Endodermal cell (in vitro differentiated cells): ENCODE data around the gene PELI3. TPM values are rescaled to one million over a fixed set of nuclear protein-coding genes. Genes with fewer than 3 reads are reported as not detected.

Experiments used
- DNase-seq: peaks from one replicate; pipeline ENCODE4 v3.0.0-alpha.2; 2017
- H3K27ac ChIP-seq: 2 replicates; pipeline ENCODE4 v1.5.1; 2013; ENCODE audit warnings: mild to moderate bottlenecking, low read depth, low read length, moderate library complexity
- H3K27me3 ChIP-seq: 2 replicates; pipeline ENCODE4 v1.6.1; 2013; ENCODE audit warnings: mild to moderate bottlenecking, low read length, moderate library complexity; ENCODE audit not compliant: insufficient read depth, control insufficient read depth, poor library complexity, severe bottlenecking
- H3K36me3 ChIP-seq: 2 replicates; pipeline ENCODE4 v1.7.0; 2013; ENCODE audit warnings: mild to moderate bottlenecking, low read length, moderate library complexity; ENCODE audit not compliant: control insufficient read depth, insufficient read depth
- H3K4me1 ChIP-seq: one replicate; pipeline ENCODE4 v1.7.0; 2013; ENCODE audit warnings: low read length; ENCODE audit not compliant: control insufficient read depth, insufficient read depth
- H3K4me3 ChIP-seq: 2 replicates; pipeline ENCODE4 v1.5.1; 2013; ENCODE audit warnings: mild to moderate bottlenecking, low read length, moderate library complexity
- H3K9ac ChIP-seq: 2 replicates; pipeline ENCODE4 v1.6.1; 2013; ENCODE audit warnings: mild to moderate bottlenecking, low read length, moderate library complexity; ENCODE audit not compliant: poor library complexity, severe bottlenecking; ENCODE audit errors: extremely low read depth
- H3K9me3 ChIP-seq: 2 replicates; pipeline ENCODE4 v1.6.1; 2013; ENCODE audit warnings: mild to moderate bottlenecking, low read length, moderate library complexity; ENCODE audit not compliant: control insufficient read depth
- H3K27ac Mint-ChIP-seq: 2 replicates; pipeline ENCODE4 v1.8.0; 2020; ENCODE audit warnings: mixed read lengths
- H3K27me3 Mint-ChIP-seq: 2 replicates; pipeline ENCODE4 v1.8.0; 2021; ENCODE audit warnings: mild to moderate bottlenecking, mixed read lengths; ENCODE audit not compliant: insufficient read depth
- H3K36me3 Mint-ChIP-seq: 2 replicates; pipeline ENCODE4 v1.8.0; 2020; ENCODE audit warnings: low read depth, mixed read lengths
- H3K4me1 Mint-ChIP-seq: 2 replicates; pipeline ENCODE4 v1.8.0; 2020; ENCODE audit warnings: mixed read lengths
- H3K4me3 Mint-ChIP-seq: 2 replicates; pipeline ENCODE4 v1.8.0; 2020; ENCODE audit warnings: mild to moderate bottlenecking, moderate library complexity, mixed read lengths
- H3K9me3 Mint-ChIP-seq: 2 replicates; pipeline ENCODE4 v1.8.0; 2020; ENCODE audit warnings: mild to moderate bottlenecking, mixed read lengths
- CTCF ChIP-seq: fragments of 200-600 bp; sonication (generic); conservative IDR thresholded peaks from 2 replicates; pipeline ENCODE4 v1.5.0; 2021; ENCODE audit warnings: antibody characterized with exemption, mild to moderate bottlenecking
- WGBS, 2 experiments: methylation state at CpG; one replicate each; pipeline versions ENCODE4 v1.1.5 to v1.1.7; 2013; ENCODE audit warnings: missing lambda C conversion rate in 2 of 2, mixed read lengths in 1 of 2; ENCODE audit not compliant: insufficient coverage in 1 of 2, insufficient read length in 1 of 2; 5-methylcytosine and 5-hydroxymethylcytosine counted together
- total RNA-seq, 2 donors: library from RNA; stranded (reverse); fragmentation: NEBNext Ultra II Directional in 1 of 2; extraction: Animal tissue kit (Norgen Biotek cat#: 25700) in 1 of 2; gene quantifications; 2 replicates in 1 of 2; 3 replicates in 1 of 2; pipeline ENCODE4 v1.2.1, GENCODE V29; 2021

Gene PELI3
- total RNA-seq, 2 donors from 2014 or later = 9.0 to 12.4 TPM

DNA sequence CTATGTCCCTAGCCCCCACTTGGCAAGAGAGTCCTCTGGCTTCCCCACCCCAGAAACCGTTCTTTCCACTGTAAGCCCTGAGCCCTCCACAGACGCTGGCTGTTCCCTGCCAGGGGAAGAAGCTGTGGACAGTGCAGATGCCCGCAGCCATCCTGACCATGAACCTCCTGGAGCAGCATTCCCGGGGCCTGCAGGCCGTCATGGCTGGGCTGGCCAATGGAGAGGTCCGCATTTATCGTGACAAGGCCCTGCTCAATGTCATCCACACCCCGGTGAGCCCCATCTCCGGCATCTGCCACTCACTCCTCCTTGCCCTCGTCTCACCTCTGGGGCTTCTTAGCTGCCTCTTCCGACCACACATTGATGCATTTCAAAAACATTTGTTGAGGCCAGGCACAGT, 56.9 kb downstream of the PELI3 start:
- no peaks in the 10 kb centered on the region for H3K4me1 ChIP-seq
- no peak overlapping the region for H3K27ac ChIP-seq
- H3K36me3 ChIP-seq = peaks cover 36% of the 10 kb centered on the region
- Mint-ChIP-seq H3K36me3 (peaks cover 56% of the 10 kb centered on the region), H3K27ac (no peak overlapping the region), H3K4me3 (no peak overlapping the region), H3K9me3 (no peaks in the 10 kb centered on the region), H3K4me1 (no peaks in the 10 kb centered on the region), H3K27me3 (no peaks in the 10 kb centered on the region)
- no peak for TF ChIP-seq CTCF
- 93 to 97% methylated on average over 11 of the region's 11 CpGs for WGBS, 2 experiments
- no peak for DNase-seq
- no peaks in the 10 kb centered on the region for H3K27me3 ChIP-seq
- H3K9ac ChIP-seq = no peak overlapping the region
- H3K4me3 ChIP-seq = no peak overlapping the region
- no peaks in the 10 kb centered on the region for H3K9me3 ChIP-seq

DNA sequence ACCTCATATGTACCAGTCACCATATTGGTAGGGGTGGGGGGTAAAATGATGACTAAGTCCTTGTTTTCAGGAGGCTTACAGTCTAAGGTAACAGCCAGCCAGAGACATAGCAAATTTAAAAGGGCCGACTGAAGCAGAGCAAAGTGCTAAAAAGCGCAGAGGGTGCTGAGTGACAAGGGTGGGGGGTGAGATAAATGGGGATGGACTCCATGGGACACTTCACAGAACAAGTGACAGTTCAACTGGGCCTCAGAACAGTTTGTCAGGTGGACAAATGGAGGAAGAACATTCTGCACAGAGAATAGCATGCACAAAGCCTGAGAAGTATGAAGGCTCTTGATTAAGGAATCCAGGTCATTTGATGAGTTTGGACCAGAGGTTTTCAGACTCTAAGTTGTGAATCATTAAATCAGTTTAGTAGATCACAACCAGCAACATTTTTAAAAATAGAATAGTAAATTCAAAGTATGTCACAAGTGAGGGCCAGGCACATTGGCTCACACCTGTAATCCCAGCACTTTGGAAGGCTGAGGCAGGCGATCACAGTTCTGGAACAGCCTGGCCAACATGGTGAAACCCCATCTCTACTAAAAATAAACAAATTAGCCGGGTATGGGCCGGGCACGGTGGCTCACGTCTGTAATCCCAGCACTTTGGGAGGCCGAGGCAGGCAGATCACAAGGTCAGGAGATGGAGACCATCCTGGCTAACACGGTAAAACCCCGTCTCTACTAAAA, 57.8 kb downstream of the PELI3 start:
- Histone ChIP-seq H3K4me1 (no peaks in the 10 kb centered on the region), H3K9me3 (no peaks in the 10 kb centered on the region), H3K4me3 (no peak overlapping the region), H3K27ac (no peak overlapping the region), H3K36me3 (peaks cover 34% of the 10 kb centered on the region), H3K27me3 (no peaks in the 10 kb centered on the region), H3K9ac (no peak overlapping the region)
- Mint-ChIP-seq H3K36me3 (peaks cover 55% of the 10 kb centered on the region), H3K4me3 (no peak overlapping the region), H3K4me1 (no peaks in the 10 kb centered on the region), H3K27ac (no peak overlapping the region), H3K27me3 (no peaks in the 10 kb centered on the region), H3K9me3 (no peaks in the 10 kb centered on the region)
- DNase-seq = no peak
- no peak for TF ChIP-seq CTCF
- 93 to 100% methylated on average over 3 to 8 of the region's 10 CpGs for WGBS, 2 experiments

Other genes starting within 250 kb of the PELI3 start
- 10 to 100 TPM; 52.0 to 69.2 TPM for gene KLC2, start 209.2 kb upstream of the PELI3 start, total RNA-seq
- 100 to 1,000 TPM; 122 to 126 TPM for gene RAB1B, start 198.3 kb upstream of the PELI3 start, total RNA-seq
- gene CNIH2, start 188.7 kb upstream of the PELI3 start, total RNA-seq = 1 to 10 TPM; 3.5 to 3.8 TPM
- gene YIF1A, start 177.8 kb upstream of the PELI3 start, total RNA-seq = 10 to 100 TPM; 70.6 to 80.1 TPM
- under 1 TPM in 1 of 2 donors, not detected in 1; 0.20 TPM for gene TMEM151A, start 175.0 kb upstream of the PELI3 start, total RNA-seq
- gene CD248, start 149.9 kb upstream of the PELI3 start, total RNA-seq = under 1 TPM; 0.33 to 0.40 TPM
- 1 to 10 TPM; 2.2 to 2.6 TPM for gene RIN1, start 130.5 kb upstream of the PELI3 start, total RNA-seq
- 10 to 100 TPM; 38.7 to 40.3 TPM for gene BRMS1, start 121.8 kb upstream of the PELI3 start, total RNA-seq
- 10 to 100 TPM; 29.4 to 45.7 TPM for gene B4GAT1, start 119.3 kb upstream of the PELI3 start, total RNA-seq
- 10 to 100 TPM; 30.8 to 32.4 TPM for gene SLC29A2, start 95.1 kb upstream of the PELI3 start, total RNA-seq
- gene NPAS4, start 45.9 kb upstream of the PELI3 start, total RNA-seq = not detected
- 100 to 1,000 TPM in 1 of 2 donors, 10 to 100 TPM in 1; 84.5 to 111 TPM for gene MRPL11, start 28.1 kb upstream of the PELI3 start, total RNA-seq
- 10 to 100 TPM; 84.8 to 86.3 TPM for gene DPP3, start 13.5 kb downstream of the PELI3 start, total RNA-seq
- 10 to 100 TPM; 52.4 to 67.3 TPM for gene BBS1, start 43.7 kb downstream of the PELI3 start, total RNA-seq
- 10 to 100 TPM; 10.6 to 11.7 TPM for gene ZDHHC24, start 79.1 kb downstream of the PELI3 start, total RNA-seq
- 1 to 10 TPM; 1.7 to 5.3 TPM for gene ACTN3, start 80.0 kb downstream of the PELI3 start, total RNA-seq
- 10 to 100 TPM in 1 of 2 donors, 1 to 10 TPM in 1; 5.0 to 18.6 TPM for gene CTSF, start 101.7 kb downstream of the PELI3 start, total RNA-seq
- gene CCDC87, start 126.2 kb downstream of the PELI3 start, total RNA-seq = 1 to 10 TPM in 1 of 2 donors, under 1 TPM in 1; 0.84 to 1.5 TPM
- 10 to 100 TPM; 62.9 to 64.7 TPM for gene CCS, start 126.3 kb downstream of the PELI3 start, total RNA-seq
- gene RBM14, start 149.7 kb downstream of the PELI3 start, total RNA-seq = 100 to 1,000 TPM in 1 of 2 donors, 10 to 100 TPM in 1; 90.0 to 110 TPM
- gene RBM4, start 171.8 kb downstream of the PELI3 start, total RNA-seq = 100 to 1,000 TPM; 151 to 191 TPM
- 10 to 100 TPM; 23.3 to 28.5 TPM for gene RBM4B, start 211.0 kb downstream of the PELI3 start, total RNA-seq